Ishikawa (cell line): ENCODE data around the gene ACACB.

ENCODE experiments used
- CEBPB ChIP-seq: IDR thresholded peaks from 2 replicates; pipeline ENCODE4 v1.6.1; 2012
- CREB1 ChIP-seq: IDR thresholded peaks from 2 replicates; pipeline ENCODE4 v1.6.1; 2012; ENCODE audit warnings: low read depth
- EGR1 ChIP-seq: IDR thresholded peaks from 2 replicates; pipeline ENCODE4 v1.6.1; 2012
- EP300 ChIP-seq: IDR thresholded peaks from 2 replicates; pipeline ENCODE4 v1.6.1; 2012; ENCODE audit warnings: borderline replicate concordance
- FOXM1 ChIP-seq: IDR thresholded peaks from 2 replicates; pipeline ENCODE4 v1.6.1; 2012; ENCODE audit warnings: low read depth, borderline replicate concordance
- MAX ChIP-seq: IDR thresholded peaks from 2 replicates; pipeline ENCODE4 v1.6.1; 2012
- NFIC ChIP-seq: IDR thresholded peaks from 2 replicates; pipeline ENCODE4 v1.6.1; 2012
- RAD21 ChIP-seq: IDR thresholded peaks from 2 replicates; pipeline ENCODE4 v1.6.1; 2012; ENCODE audit warnings: low read depth
- REST ChIP-seq: IDR thresholded peaks from 2 replicates; pipeline ENCODE4 v1.6.1; 2012; ENCODE audit warnings: low read depth, mild to moderate bottlenecking
- TAF1 ChIP-seq: IDR thresholded peaks from 2 replicates; pipeline ENCODE4 v1.6.1; 2012; ENCODE audit warnings: low read depth, mild to moderate bottlenecking
- TCF12 ChIP-seq: IDR thresholded peaks from 2 replicates; pipeline ENCODE4 v1.6.1; 2012; ENCODE audit warnings: low read depth
- TEAD4 ChIP-seq: IDR thresholded peaks from 2 replicates; pipeline ENCODE4 v1.6.1; 2012
- YY1 ChIP-seq: IDR thresholded peaks from 2 replicates; pipeline ENCODE4 v1.6.1; 2012; ENCODE audit warnings: low read depth
- ZBTB7A ChIP-seq: IDR thresholded peaks from 2 replicates; pipeline ENCODE4 v1.6.1; 2012; ENCODE audit warnings: low read depth
- TF ChIP-seq, protein P1 (sequence below): IDR thresholded peaks from 2 replicates; pipeline ENCODE4 v1.6.1; 2012

Gene ACACB

GRCh38 chr12:109232731-109233130 is 116.3 kb downstream of the ACACB start:
- no peak for TF ChIP-seq EP300
- TF ChIP-seq EGR1: no peak
- no peak for TF ChIP-seq RAD21
- no peak for TF ChIP-seq FOXM1
- no peak for TF ChIP-seq ZBTB7A
- TF ChIP-seq CEBPB: no peak
- no peak for TF ChIP-seq CREB1
- no peak for TF ChIP-seq REST
- no peak for TF ChIP-seq TCF12
- no peak for TF ChIP-seq MAX
- TF ChIP-seq TAF1: no peak
- no peak for TF ChIP-seq YY1
- TF ChIP-seq TEAD4: no peak

GRCh38 chr12:109234012-109234411 is 117.6 kb downstream of the ACACB start:
- no peak for TF ChIP-seq CEBPB
- TF ChIP-seq, protein P1, sequence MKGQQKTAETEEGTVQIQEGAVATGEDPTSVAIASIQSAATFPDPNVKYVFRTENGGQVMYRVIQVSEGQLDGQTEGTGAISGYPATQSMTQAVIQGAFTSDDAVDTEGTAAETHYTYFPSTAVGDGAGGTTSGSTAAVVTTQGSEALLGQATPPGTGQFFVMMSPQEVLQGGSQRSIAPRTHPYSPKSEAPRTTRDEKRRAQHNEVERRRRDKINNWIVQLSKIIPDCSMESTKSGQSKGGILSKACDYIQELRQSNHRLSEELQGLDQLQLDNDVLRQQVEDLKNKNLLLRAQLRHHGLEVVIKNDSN: no peak

DNA sequence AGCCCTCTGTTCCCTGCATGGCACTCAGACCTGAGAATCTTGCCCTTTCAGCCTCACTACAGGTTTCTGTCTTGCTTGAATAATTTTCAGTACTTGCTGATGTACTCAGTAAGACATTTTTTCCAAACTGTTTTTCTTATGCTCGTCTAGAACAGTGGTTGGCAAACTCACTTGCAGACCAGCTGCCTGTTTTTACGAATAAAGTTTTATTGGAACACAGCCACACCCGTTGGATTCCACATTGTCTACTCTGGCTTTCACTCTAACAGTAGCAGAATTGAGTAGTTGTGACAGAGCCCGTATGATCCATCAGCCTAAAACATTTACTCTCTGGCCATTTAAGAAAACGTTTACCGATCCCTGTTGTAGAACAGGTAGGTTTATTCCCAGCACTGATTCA is 119.9 kb downstream of the ACACB start:
- no peak for TF ChIP-seq ZBTB7A
- no peak for TF ChIP-seq TEAD4
- TF ChIP-seq EGR1: no peak
- TF ChIP-seq, protein P1: no peak
- no peak for TF ChIP-seq RAD21
- TF ChIP-seq FOXM1: no peak
- TF ChIP-seq TAF1: no peak
- no peak for TF ChIP-seq TCF12
- no peak for TF ChIP-seq YY1
- no peak for TF ChIP-seq REST

GRCh38 chr12:109239179-109239578 is 122.8 kb downstream of the ACACB start:
- TF ChIP-seq NFIC (no peak), EGR1 (no peak)

DNA sequence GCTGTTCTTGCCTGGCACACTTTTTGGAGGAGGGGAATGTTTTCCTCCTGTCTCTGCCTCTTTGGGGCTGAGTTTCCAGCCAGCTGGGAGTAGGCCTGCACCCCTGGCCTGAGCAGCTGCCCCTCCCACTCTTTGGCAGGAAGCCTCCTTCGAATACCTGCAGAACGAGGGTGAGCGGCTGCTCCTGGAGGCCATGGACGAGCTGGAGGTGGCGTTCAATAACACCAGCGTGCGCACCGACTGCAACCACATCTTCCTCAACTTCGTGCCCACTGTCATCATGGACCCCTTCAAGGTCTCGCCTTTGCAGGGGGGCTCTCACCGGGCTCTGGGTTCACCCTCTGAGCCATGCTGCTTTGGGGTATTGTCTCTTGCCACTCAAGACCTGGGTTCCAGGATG is 123.3 kb downstream of the ACACB start:
- TF ChIP-seq TAF1: no peak
- no peak for TF ChIP-seq YY1
- no peak for TF ChIP-seq EP300
- no peak for TF ChIP-seq FOXM1

GRCh38 chr12:109240365-109240764 is 124.0 kb downstream of the ACACB start:
- TF ChIP-seq TEAD4 (no peak), EGR1 (no peak), NFIC (no peak)

- TF ChIP-seq TAF1: no peak
- TF ChIP-seq, protein P1: no peak
- TF ChIP-seq FOXM1: no peak
- TF ChIP-seq MAX: no peak
- no peak for TF ChIP-seq TCF12
- TF ChIP-seq CREB1: no peak
- TF ChIP-seq CEBPB: no peak
- TF ChIP-seq ZBTB7A: no peak
- no peak for TF ChIP-seq REST
- TF ChIP-seq EGR1: no peak
These were observed 125.5 kb downstream of the ACACB start for GRCh38 chr12:109241936-109242335.
